ENCODE results near the gene KIF16B.

DNA sequence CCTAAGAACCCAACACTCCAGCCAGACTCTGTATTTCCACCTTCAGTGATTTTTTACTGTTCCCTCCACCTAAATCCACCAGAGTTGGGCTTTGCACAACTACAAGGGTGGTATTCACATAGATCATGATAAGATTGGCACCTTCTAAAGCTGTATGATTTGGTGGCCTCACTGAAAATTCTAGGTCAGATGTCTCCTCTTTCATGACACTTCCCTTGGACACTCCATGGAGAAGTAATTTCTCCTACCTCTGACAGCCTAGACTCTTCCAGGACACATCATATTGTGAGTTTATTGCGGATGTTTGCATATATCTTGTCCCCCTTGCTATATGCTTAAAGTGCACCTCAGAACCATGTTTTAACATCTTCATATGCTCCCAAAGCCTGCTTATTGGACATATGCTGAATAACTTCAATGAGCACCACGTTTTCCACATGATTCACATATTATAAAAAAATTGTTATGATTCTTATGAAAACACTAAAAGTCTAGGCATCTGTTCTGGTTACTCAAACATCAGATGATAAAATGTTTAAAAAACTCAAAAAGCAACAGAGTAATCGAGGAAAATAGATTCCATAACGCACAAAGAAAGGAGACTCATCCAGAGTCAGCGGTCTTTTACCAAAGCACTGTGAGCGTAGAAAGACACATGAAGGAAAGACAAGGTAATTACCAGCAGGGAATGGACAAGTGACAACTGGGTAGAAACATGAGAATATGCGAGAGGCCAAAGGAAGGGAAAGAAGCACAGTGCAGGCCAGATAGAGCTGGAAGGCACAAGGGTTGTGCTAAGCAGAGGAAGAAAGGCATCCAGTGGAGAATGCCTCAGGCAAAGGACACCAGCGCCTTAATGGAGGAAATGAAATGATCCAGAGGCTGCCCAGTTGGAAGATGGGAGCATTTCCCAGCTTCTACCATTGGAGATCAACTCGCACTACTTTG is 46.5 kb downstream of the KIF16B start:
- TF ChIP-seq, protein P1, sequence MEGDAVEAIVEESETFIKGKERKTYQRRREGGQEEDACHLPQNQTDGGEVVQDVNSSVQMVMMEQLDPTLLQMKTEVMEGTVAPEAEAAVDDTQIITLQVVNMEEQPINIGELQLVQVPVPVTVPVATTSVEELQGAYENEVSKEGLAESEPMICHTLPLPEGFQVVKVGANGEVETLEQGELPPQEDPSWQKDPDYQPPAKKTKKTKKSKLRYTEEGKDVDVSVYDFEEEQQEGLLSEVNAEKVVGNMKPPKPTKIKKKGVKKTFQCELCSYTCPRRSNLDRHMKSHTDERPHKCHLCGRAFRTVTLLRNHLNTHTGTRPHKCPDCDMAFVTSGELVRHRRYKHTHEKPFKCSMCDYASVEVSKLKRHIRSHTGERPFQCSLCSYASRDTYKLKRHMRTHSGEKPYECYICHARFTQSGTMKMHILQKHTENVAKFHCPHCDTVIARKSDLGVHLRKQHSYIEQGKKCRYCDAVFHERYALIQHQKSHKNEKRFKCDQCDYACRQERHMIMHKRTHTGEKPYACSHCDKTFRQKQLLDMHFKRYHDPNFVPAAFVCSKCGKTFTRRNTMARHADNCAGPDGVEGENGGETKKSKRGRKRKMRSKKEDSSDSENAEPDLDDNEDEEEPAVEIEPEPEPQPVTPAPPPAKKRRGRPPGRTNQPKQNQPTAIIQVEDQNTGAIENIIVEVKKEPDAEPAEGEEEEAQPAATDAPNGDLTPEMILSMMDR (IDR thresholded peaks at IDR 0.05), result no peak
- TF ChIP-seq POLR2AphosphoS5 (IDR thresholded peaks at IDR 0.05), result no peak

Measured in breast epithelium (tissue), 3 donors.